Fibroblast of peridontal ligament (primary cell): ENCODE data around the gene TMPRSS3.

Experiments used
- DNase-seq: peaks from one replicate; pipeline ENCODE4 v3.0.0-alpha.2; 2010; ENCODE audit errors: extremely low read depth

Gene TMPRSS3

GRCh38 chr21:42373196-42373907 lies 22.5 kb downstream of the TMPRSS3 start:
- no peak for DNase-seq

- DNase-seq: no peak
Observed at GRCh38 chr21:42370894-42371654, 24.8 kb downstream of the TMPRSS3 start.

- no peak for DNase-seq
Observed at GRCh38 chr21:42369821-42370220, 26.0 kb downstream of the TMPRSS3 start.

GRCh38 chr21:42367367-42368165 lies 28.3 kb downstream of the TMPRSS3 start:
- no peak for DNase-seq

- no peak for DNase-seq
Observed at GRCh38 chr21:42366292-42367010, 29.4 kb downstream of the TMPRSS3 start, which contains the start of gene TFF1. TFF1 (minus strand) TSS chr21:42366535; CDS start chr21:42366495, 40 bp downstream.

- no peak for DNase-seq
Observed at GRCh38 chr21:42365770-42366169, 30.1 kb downstream of the TMPRSS3 start.

GRCh38 chr21:42364304-42364865 lies 31.5 kb downstream of the TMPRSS3 start:
- no peak for DNase-seq

GRCh38 chr21:42363312-42363711 lies 32.5 kb downstream of the TMPRSS3 start:
- DNase-seq: no peak

GRCh38 chr21:42362700-42363099 lies 33.2 kb downstream of the TMPRSS3 start:
- DNase-seq: no peak

- DNase-seq: no peak
Observed at GRCh38 chr21:42362198-42362597, 33.7 kb downstream of the TMPRSS3 start.

- no peak for DNase-seq
Observed at GRCh38 chr21:42361286-42361685, 34.6 kb downstream of the TMPRSS3 start.

- DNase-seq: no peak
Observed at GRCh38 chr21:42360317-42360716, 35.5 kb downstream of the TMPRSS3 start.

GRCh38 chr21:42358937-42359336 lies 36.9 kb downstream of the TMPRSS3 start:
- no peak for DNase-seq

- DNase-seq: no peak
Observed at GRCh38 chr21:42358261-42358660, 37.6 kb downstream of the TMPRSS3 start.

- no peak for DNase-seq
Observed at GRCh38 chr21:42357307-42357706, 38.5 kb downstream of the TMPRSS3 start.

- no peak for DNase-seq
Observed at GRCh38 chr21:42356650-42357049, 39.2 kb downstream of the TMPRSS3 start.

- DNase-seq: no peak
Observed at GRCh38 chr21:42356046-42356445, 39.8 kb downstream of the TMPRSS3 start.

- DNase-seq: no peak
Observed at GRCh38 chr21:42353623-42354022, 42.2 kb downstream of the TMPRSS3 start.

- no peak for DNase-seq
Observed at GRCh38 chr21:42352441-42353095, 43.3 kb downstream of the TMPRSS3 start.

GRCh38 chr21:42351626-42352440 lies 44.0 kb downstream of the TMPRSS3 start:
- DNase-seq: no peak
